Sigmoid colon (tissue), 3 donors: Measurements from ENCODE around the gene TOM1.

Source experiments
- POLR2A ChIP-seq, 2 donors: fragments of 450-650 bp; IDR thresholded peaks; one replicate each; pipeline ENCODE4 v1.6.1; 2016; ENCODE audit warnings: antibody characterized with exemption in 2 of 2, mild to moderate bottlenecking in 2 of 2, moderate library complexity in 2 of 2
- TF ChIP-seq, protein P1 (sequence below), 4 experiments: fragments of 450-650 bp in 3 of 4; fragments of 200-600 bp in 1 of 4; IDR thresholded peaks; one replicate each; pipeline ENCODE4 v1.5.1; 2016 to 2019; ENCODE audit warnings: antibody characterized with exemption in 4 of 4, mild to moderate bottlenecking in 3 of 4, moderate library complexity in 2 of 4

DNA sequence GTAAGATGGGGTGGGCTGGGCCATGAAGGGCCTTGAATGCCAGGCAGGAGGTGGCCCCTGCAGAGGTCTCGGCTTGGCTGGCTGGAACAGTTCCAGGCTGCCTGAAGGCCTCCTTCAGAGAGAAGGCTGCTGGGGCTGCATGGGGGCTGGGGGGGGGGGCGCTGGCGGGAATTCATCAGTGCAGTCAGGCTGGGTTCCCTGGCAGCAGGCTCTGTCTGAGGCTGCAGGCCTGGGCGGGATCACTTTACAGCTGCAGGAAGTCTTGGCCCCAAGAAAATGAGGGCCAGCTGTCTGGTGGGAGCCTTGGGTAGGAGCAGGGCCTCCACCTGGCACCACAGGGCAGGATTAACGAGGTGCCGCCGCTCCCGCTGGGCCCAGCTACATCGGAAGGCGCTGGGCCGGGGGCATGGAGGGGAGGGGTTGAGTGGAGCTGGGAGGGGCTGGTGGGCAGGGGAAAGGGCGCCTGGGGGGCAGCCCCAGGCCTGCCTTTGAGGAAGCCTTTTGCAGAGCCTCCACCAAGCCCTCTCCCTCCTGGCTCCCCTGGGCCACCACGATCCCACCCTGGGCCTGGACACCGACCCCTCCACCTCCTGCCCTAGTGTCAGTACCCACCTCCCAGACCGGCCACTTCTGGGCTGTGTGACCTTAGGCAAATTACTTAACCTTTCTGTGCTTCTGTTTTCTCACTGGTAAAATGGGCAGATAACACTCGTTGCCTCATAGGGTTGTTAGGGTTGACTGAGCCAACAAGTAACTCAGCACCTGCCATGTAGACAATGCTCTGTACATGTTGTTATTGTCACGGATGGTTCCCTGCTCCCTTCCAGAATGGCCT is 50.2 kb downstream of the TOM1 start:
- TF ChIP-seq, protein P1, sequence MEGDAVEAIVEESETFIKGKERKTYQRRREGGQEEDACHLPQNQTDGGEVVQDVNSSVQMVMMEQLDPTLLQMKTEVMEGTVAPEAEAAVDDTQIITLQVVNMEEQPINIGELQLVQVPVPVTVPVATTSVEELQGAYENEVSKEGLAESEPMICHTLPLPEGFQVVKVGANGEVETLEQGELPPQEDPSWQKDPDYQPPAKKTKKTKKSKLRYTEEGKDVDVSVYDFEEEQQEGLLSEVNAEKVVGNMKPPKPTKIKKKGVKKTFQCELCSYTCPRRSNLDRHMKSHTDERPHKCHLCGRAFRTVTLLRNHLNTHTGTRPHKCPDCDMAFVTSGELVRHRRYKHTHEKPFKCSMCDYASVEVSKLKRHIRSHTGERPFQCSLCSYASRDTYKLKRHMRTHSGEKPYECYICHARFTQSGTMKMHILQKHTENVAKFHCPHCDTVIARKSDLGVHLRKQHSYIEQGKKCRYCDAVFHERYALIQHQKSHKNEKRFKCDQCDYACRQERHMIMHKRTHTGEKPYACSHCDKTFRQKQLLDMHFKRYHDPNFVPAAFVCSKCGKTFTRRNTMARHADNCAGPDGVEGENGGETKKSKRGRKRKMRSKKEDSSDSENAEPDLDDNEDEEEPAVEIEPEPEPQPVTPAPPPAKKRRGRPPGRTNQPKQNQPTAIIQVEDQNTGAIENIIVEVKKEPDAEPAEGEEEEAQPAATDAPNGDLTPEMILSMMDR (IDR thresholded peaks at IDR 0.05): no peak
- no peak for TF ChIP-seq POLR2A (IDR thresholded peaks at IDR 0.05)
